ENCODE measurements around the gene ADCYAP1R1.

The ADCYAP1R1 gene

DNA sequence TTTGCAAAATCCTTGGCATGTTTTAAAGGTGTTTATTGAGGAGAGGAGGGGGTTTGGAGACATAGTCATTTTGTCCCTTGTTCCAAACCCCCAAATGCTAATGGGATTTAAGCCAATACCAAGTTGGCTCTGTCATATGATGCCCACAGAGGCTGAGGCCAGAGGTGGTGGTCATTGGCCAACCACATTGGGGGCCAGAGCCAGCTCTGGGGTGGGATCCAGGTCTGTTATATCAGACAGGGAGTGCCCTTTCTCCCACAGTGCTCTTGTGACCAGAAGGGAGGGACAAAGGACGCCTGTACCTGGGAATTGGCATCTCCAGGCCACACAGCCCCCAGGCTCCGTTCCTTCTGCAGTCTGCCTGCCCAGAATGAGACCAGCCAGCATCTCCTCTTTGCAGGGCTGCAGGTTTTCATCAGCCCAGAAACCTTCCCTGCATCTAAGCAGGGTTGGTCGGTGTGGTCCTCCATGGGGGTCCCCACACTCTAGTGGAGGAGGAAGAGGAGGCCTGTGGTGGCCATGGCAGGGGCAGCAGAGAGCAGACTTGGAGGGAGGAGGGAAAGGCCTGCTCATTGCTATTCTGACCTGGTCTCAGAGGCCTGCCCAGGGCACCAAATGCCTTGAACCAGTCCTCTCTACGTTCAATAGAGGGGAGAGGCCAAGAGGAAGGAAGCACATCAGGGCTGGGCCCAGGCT, 17.9 kb downstream of the ADCYAP1R1 start:
- DNase-seq, result no peak

GRCh38 chr7:31070991-31071644, 19.0 kb downstream of the ADCYAP1R1 start:
- no peak for DNase-seq

- DNase-seq, result no peak
Measured at GRCh38 chr7:31071645-31072029, 19.5 kb downstream of the ADCYAP1R1 start.

DNA sequence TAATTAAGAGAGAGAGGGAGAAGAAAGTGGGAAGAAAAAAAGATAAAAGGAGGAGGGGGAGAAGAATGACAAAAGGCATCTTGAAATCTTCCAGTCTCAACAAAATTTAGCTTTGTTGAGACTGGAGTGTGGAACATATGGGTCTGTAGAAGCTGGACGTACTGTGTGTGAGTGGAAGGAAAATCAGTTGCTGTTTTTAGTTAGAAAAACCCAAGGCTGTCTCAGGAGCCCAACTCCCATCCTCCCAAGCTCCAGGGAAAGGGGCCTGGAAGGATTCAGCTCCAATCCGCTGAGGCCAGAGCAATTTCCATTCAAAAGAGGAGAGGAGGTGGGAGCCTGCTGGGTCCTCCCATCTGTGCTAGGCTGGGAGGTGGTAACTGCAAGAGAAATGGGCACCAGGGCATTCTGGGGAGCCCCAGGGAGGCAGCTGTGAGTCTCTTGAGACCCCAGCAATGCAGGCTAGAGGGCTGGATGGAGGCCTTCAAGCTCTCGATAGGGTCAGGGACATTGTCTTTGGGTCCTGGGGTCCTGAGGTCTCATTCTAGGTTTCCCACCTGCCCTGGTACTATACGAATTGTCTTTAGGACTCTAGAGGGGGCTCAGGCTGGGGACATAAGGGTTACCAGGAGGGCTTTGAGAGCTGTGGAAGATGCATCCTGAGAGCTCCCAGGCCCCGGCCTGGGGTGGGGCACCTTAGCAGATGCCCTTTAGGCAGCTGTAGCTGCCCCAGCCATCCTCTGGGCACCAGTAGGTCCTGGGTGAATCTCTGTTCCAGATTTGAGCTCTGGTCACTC, 21.4 kb downstream of the ADCYAP1R1 start:
- DNase-seq, result no peak

DNA sequence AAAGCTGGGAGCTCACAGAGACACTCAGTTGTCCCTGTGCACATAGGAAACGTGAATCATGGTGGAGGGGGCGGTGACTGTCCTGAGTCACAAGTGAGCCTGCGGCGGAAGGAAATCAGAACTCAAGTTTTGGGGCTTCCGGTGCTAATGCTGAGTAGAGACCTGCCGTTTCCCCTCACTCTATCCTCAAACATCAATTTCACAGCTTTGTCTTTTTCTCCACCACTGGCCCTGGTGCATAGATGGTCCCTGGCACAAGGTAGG, 21.9 kb downstream of the ADCYAP1R1 start:
- no peak for DNase-seq

DNA sequence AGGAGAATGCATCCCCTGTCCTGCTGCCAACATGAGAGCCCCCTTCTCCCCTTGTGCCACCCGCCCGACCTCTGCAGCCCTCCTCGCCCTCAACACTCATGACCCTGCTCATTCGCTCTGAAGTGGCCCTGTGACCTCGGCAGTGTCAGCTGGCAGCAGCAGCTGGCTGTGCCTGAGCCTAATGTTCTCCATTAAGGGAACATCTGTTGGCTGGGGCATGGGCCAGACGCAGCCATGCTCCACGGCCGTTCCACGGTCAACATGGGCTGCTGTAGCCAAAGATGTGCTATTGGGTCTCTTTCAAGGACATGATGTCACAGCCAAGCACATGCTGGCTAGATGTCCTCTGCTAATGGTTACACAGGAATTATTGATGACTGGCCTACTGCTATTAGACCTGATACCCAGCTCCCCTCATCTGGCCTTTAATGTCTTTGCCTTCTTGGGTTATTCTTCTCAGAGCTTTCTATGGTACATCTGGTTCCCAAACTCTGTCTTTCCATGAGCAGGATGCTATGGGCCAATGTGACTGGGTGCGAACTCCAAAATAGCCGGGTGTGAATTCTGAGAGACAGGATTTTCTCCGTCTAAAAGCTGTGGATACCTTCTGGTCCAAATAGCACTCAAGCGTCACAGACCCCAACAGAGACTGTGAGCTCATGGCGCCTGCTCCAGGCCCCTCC, 22.4 kb downstream of the ADCYAP1R1 start:
- no peak for DNase-seq

- no peak for DNase-seq
Measured at GRCh38 chr7:31075086-31075405, 22.9 kb downstream of the ADCYAP1R1 start.

- DNase-seq, result no peak
Measured at GRCh38 chr7:31076051-31076450, 23.9 kb downstream of the ADCYAP1R1 start.

GRCh38 chr7:31076641-31077310, 24.7 kb downstream of the ADCYAP1R1 start:
- no peak for DNase-seq

GRCh38 chr7:31077484-31078362, 25.6 kb downstream of the ADCYAP1R1 start:
- DNase-seq, result no peak

GRCh38 chr7:31078363-31078990, 26.4 kb downstream of the ADCYAP1R1 start:
- DNase-seq, result no peak

DNA sequence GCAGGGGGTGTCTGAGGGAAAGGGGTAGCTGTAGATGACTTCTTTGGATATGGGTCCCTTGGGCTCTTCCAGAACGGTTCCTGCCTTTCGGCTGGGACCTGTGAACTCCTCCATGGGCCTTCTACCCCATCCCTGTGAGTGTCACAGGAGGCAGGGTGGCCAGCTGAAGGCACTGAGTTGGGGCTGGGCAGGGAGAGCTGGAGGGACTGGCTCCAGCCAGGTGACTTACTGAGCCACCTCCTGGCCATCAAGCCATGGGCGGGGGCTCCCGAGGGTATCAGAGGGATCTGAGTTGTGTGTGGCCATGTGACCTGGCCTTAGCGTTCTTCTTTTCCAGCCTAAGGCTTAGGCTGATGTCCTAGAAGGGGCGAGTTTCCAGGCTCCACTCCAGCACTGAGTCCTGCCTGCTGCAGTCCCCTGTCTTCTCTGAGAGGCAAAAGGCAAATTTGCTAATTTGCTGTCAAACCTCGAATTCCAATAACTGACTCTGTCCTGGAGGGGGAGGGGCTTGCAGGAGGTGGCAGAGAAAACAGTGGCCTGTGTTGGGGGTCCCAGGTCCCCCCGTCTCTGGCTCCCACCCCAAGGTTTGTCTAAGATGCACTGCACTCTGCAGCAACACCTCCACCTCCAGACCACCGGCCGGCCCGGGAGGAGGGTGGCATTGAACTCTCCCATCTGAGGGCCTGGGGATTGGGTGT, 27.2 kb downstream of the ADCYAP1R1 start:
- no peak for DNase-seq

GRCh38 chr7:31079824-31080511, 27.9 kb downstream of the ADCYAP1R1 start:
- DNase-seq, result no peak

- no peak for DNase-seq
Measured at GRCh38 chr7:31080763-31081162, 28.7 kb downstream of the ADCYAP1R1 start.

DNA sequence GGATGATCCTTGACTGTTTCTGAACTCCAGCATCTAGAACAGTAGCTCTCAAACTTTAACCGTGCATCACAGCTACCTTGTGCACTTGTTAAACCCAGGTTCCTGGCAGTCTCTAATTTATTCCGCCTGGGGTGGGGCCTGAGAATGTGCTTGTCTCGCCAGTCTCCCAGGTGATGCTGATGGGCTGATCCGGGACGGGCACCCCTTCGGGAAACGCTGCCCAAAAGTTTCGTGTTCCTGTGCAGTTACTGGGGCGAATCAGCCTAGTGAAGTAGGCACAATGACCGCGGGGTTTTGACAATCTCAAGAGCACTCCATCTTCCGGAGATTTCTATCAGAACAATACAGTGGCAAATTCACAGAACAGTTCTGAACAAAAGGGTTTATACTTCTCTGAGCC, 29.9 kb downstream of the ADCYAP1R1 start:
- DNase-seq, result no peak

DNA sequence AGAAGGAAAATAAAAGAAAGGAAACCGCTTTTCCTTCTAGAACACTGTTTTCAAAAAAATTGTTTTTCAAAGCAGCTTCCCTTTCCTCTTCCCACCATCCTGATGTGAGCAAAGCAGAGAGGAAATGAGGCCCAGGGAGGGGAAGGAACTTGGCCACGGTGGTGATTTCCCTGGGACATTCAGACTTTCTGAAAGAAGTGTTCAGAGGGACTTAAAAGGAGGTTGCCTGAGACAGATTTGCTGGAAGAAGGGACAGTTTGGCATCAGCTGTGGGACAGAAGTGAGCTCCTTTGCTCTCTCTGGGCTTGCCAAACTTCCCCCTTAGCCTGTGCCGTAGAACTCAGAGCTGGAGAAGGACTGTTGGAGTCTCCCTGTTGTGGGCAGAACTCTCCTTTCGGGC, 30.3 kb downstream of the ADCYAP1R1 start:
- DNase-seq, result no peak

DNA sequence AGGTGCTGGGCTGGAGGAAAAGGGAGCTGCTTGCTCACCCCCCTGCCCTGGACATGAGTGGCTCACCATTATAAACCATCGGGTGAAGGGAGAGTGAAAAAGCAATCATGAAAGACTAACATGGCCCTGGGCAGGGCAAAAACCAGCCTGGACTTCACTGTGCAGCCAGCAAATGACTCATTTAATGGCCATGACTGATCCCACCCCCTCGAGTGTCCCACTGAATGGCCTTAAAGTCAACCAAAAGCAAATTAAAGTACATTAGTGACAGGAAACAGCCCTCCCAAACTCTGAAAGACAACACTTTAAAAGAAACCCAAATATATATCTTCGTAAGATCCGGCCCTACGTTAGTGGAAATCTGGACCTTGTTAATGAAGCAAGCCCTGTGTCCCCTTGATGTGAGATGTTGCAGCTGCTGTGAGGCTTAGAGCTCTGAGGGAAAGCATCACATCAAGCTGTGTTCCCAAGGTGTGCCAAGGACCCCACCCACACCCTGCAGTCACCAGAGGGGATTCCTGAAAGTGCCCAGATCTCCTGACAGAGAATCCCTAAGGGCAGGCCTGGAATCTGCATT, 31.2 kb downstream of the ADCYAP1R1 start:
- no peak for DNase-seq

DNA sequence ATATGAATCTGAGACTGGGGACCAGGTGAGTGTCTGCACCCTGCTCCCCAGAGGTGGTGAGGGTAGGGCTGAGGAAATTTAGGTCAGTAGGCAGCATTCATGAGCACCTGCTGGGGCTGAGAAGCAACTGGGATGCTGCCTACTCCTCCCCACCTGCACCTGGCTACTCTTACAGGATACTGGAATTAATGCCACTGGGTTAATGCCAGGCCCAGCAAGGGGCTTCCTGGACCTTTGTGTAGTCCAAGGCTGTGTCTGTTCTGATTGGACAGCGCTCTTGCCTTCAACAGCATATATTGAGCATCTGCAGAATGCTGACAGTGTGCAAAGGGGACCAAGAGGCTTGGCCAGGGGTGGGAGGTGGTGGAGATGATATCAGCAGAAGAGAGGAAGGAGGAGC, 32.1 kb downstream of the ADCYAP1R1 start:
- no peak for DNase-seq

- DNase-seq, result no peak
Measured at GRCh38 chr7:31087351-31087750, 35.2 kb downstream of the ADCYAP1R1 start.

DNA sequence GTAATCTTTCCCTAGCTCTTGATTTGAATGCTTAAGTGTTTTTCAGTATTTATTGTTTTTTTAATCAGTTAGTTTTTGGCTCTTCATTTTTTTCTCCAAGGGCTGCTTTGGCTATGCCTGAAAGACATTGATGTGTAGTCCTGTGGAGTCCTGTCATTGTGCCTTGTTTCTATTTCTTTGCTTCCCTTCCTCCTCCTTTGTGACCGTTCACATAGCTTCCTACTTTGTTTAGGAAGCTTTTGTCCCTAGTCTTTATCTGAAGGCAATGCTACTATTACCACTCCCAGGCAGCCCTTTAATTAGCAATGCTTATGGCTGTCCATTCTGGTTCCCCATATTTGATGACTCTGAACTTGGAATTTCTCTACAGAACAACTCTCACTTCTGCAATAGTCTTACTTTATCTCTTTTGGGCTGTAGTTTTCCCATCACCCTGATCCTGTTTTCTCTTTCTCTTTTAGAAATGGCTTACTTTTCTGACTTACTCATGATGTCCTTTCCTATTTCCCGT, 39.9 kb downstream of the ADCYAP1R1 start:
- DNase-seq, result no peak

Measured in stimulated activated CD4-positive, alpha-beta T cell treated with anti-CD3 and anti-CD28 coated beads, Interleukin-4, amount 100 ng/mL, for 1 hour (primary cell).